ENCODE results near the gene ADNP2. TPM values are rescaled to one million over a fixed set of nuclear protein-coding genes. Genes with fewer than 3 reads are reported as not detected.

Gene ADNP2
- total and polyA plus RNA-seq, 2 donors (not counting 3 experiments of a cell fraction or from before 2014, with no cell fraction given) = 10.2 to 20.6 TPM

GRCh38 chr18:80096032-80096565, 13.0 kb upstream of the ADNP2 start:
- intact Hi-C loops (cut with micrococcal nuclease) (no loop called here), dilution Hi-C loops (cut with MboI; ENCODE audit: extremely low pct_ligation_motif_present, low sequenced_read_pairs) (no loop called here)
- Histone ChIP-seq H3K27ac (ENCODE audit: insufficient read depth, low read depth, low read length) (no peak overlapping the region), H3K4me2 (ENCODE audit: insufficient read depth, low read length) (no peak overlapping the region), H3K9ac (replicated peaks; ENCODE audit: extremely low read depth, insufficient read depth, low read length) (no peak overlapping the region), H4K20me1 (replicated peaks; ENCODE audit: control insufficient read depth, extremely low read depth, insufficient read depth, low read length) (no peaks in the 10 kb centered on the region), H3K27me3 (ENCODE audit: control insufficient read depth in 2 of 2, insufficient read depth in 2 of 2, low read length in 2 of 2) (no peaks in the 10 kb centered on the region), H3K79me2 (ENCODE audit: control insufficient read depth, insufficient read depth, low read length) (no peaks in the 10 kb centered on the region), H3K36me3 (ENCODE audit: control insufficient read depth in 2 of 2, extremely low read depth in 1 of 2, insufficient read depth in 2 of 2, low read length in 2 of 2) (no peaks in the 10 kb centered on the region), H3K4me1 (ENCODE audit: control insufficient read depth, extremely low read depth, insufficient read depth, low read length) (no peaks in the 10 kb centered on the region), H3K4me3 (replicated peaks in 1 of 3; ENCODE audit: insufficient read depth in 1 of 3, low read depth in 1 of 3, low read length in 3 of 3) (no peak overlapping the region), H3K9me3 (replicated peaks; ENCODE audit: control insufficient read depth, insufficient read depth, low read length) (no peaks in the 10 kb centered on the region), H3K9me1 (replicated peaks; ENCODE audit: control insufficient read depth, extremely low read depth, insufficient read depth, low read length) (no peaks in the 10 kb centered on the region), H2AFZ (ENCODE audit: low read depth, low read length) (no peak overlapping the region)
- TF ChIP-seq GATA2 (IDR thresholded peaks at IDR 0.05; ENCODE audit: insufficient read depth, insufficient read length, low read depth, low read length) = no peak
- no peak for TF ChIP-seq JUN (IDR thresholded peaks at IDR 0.05; ENCODE audit: borderline replicate concordance, insufficient read depth, insufficient read length, low read depth)
- TF ChIP-seq POLR2AphosphoS5 (IDR thresholded peaks at IDR 0.05; ENCODE audit: insufficient read depth, low read depth, low read length) = no peak
- TF ChIP-seq MYC (IDR thresholded peaks at IDR 0.05; ENCODE audit: low read depth, low read length) = no peak
- no peak for TF ChIP-seq EZH2 (IDR thresholded peaks at IDR 0.05; ENCODE audit: borderline replicate concordance, low read depth, low read length, severe bottlenecking)
- no peak for TF ChIP-seq POLR2A (IDR thresholded peaks at IDR 0.05; ENCODE audit: low read depth, low read length)
- TF ChIP-seq CTCF (IDR thresholded peaks at IDR 0.05; ENCODE audit: extremely low read depth in 1 of 2, insufficient read depth in 1 of 2, low read depth in 1 of 2, low read length in 2 of 2) = no peak
- TF ChIP-seq MAX (IDR thresholded peaks at IDR 0.05; ENCODE audit: insufficient read depth, insufficient read length) = no peak
- no peak for TF ChIP-seq FOS (IDR thresholded peaks at IDR 0.05; ENCODE audit: borderline replicate concordance, insufficient read depth, low read length)
- CTCF ChIA-PET = no interaction called here
- POLR2A ChIA-PET = no interaction called here
- DNase-seq (ENCODE audit: low read depth, low spot score) (no peak), FAIRE-seq (no peak)
- BruUV-seq (replicated peaks) = no TSS peak
